GM10847 (cell line): ENCODE data around the gene IVD.

Experiments used
- POLR2A ChIP-seq: IDR thresholded peaks from 2 replicates; pipeline ENCODE4 v1.6.1; 2011; ENCODE audit not compliant: insufficient read length; ENCODE audit errors: extremely low read depth

IVD gene

GRCh38 chr15:40452296-40453090, 46.9 kb downstream of the IVD start:
- TF ChIP-seq POLR2A, result no peak

DNA sequence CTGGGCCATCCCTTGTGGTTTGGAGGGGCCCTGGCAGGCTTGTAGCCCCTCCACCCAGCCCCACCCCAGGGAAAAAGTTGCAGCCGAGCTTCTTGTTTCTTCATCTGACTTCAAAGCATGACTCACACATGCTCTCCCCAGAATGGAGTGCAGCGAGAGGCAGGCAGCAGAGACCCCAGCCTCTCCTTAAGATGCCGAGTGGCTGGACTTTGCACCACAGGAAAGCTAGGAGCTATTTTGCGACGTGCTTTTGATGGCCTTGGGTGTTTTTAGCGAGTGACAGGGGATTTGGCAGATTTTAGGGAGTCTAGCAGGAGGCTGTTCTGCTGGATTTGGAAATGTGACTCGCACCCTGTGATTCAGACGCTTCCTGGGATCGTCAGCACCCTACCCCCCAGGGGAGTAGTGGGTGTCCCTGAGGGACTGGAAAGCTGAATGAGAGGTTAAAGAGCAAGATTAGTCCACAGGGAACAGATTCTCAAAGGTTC, 49.4 kb downstream of the IVD start:
- no peak for TF ChIP-seq POLR2A

DNA sequence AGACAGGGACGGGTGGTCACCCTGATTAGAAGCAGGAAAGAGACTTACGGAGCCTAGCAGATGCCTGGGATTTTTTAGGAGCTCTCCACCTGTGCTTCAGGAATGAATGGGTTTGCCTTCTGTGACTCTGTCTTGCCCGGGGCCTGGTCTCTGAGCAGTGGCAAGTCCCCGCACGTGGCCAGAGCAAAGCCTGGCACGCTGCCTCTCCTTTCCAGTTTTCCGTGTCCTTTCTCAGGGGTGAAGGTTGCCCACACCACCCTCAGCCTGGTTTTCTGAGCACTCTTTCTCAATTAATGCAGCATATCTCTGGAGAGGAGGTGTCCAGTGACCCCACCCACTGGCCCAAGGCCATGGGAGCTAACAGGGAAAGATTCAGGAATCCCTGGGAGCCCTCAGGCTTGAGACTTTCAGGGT, 50.7 kb downstream of the IVD start:
- no peak for TF ChIP-seq POLR2A

GRCh38 chr15:40456738-40457137, 51.1 kb downstream of the IVD start:
- TF ChIP-seq POLR2A, result no peak

- no peak for TF ChIP-seq POLR2A
These were observed 53.1 kb downstream of the IVD start for GRCh38 chr15:40458495-40459371.

DNA sequence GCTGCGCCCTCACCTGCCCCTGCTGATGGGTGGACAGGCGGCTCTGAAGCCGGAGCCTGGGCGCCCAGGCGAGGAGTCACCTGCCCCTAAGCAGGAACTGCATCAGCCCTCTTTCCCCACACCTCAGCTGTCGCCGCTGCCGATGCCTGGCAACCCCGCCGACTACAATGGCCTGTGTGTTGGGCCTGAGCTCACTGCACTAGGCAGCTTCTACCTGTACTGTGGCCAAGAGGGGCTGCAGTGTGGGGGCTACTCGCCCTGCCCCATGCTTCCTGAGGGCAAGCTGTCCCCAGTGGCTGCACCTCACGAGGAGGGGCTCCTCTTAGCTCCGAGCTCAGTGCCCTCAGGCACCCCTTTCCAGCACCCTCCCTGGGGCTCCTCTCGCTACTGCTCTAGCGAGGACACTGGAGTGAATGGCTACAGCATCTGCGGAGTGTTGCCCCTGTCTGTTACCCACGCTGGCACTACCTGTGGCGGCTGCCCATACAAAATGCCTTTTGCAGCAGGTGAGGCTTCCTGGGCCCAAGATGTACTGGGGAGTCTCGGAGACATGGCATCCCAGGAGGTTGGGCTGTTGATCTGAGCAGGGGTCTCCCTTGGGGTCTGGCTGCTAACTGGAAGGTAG, 53.9 kb downstream of the IVD start:
- no peak for TF ChIP-seq POLR2A

GRCh38 chr15:40460404-40460803, 54.8 kb downstream of the IVD start:
- no peak for TF ChIP-seq POLR2A

DNA sequence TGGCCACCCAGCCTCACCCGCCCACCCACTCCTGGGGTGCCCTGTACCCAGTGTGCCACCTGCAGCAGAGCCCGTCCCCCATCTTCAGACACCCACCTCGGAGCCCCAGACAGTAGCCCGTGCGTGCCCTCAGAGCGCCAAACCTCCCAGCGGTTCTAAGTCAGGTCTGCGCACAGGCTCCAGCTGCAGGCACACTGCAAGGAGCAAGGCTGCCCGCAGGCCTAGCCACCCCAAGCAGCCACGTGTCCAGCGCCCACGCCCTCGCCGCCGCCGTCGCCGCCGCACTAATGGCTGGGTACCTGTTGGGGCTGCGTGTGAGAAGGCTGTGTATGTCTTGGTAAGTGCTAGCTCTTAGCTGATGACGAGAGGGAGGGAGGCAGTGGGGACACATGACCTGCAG, 56.4 kb downstream of the IVD start:
- no peak for TF ChIP-seq POLR2A

GRCh38 chr15:40463279-40463678, 57.7 kb downstream of the IVD start:
- no peak for TF ChIP-seq POLR2A

- TF ChIP-seq POLR2A, result no peak
These were observed 58.4 kb downstream of the IVD start for GRCh38 chr15:40463886-40464545.

- no peak for TF ChIP-seq POLR2A
These were observed 59.1 kb downstream of the IVD start for GRCh38 chr15:40464595-40465185.

- TF ChIP-seq POLR2A, result no peak
These were observed 60.3 kb downstream of the IVD start for GRCh38 chr15:40465939-40466338.

GRCh38 chr15:40466426-40467260, 61.0 kb downstream of the IVD start:
- TF ChIP-seq POLR2A, result no peak

DNA sequence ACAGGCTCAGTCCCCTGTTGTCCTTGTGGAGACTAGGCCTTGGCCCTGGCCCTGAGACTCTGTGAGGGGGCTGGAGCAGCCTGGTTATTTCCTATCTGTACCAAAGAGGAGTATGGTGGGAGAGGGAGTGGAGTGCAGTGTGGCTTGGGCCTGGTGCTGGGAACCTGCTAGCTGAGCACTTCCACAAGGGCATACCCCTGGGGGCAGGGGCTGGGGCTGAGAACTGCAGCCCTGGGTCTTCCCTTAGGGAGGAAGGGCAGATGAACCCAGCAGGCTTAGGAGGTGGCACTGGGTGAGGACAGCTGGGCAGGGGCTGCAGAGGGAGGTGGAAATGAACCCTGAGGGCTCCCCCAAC, 61.6 kb downstream of the IVD start:
- TF ChIP-seq POLR2A, result no peak
